ENCODE measurements around the gene MB. TPM values are rescaled to one million over a fixed set of nuclear protein-coding genes. Genes with fewer than 3 reads are reported as not detected.
A peak's percentile ranks its signal among the peaks of the same experiment; 100 is the strongest.

Gene MB
- total RNA-seq, 1 donor from 2014 or later = not detected

DNA sequence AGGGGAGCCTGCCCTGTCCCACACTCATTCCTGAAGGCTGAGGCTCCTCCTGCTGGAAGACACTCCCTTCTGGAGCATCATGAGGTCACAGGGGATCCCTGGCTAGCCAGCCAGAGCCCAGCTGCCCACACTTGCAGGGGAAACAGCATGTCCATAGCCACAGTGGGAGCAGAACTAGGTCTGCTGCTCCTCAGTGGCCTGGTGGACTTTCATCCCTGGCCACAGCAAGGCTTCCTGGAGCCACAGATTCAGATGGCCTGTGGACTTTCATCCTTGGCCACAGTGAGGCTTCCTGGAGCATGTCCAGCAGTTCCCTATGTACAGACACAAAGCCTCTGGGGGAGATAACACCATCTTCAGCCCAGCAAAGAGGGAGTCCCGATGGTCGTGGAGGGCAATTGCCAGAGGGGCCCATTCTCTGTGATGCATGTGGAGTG, 25.2 kb upstream of the MB start:
- no peak overlapping the region for H3K4me3 Mint-ChIP-seq
- H3K9me3 Mint-ChIP-seq = no peaks in the 10 kb centered on the region
- peaks cover 17% of the 10 kb centered on the region for H3K4me1 Mint-ChIP-seq
- no peak overlapping the region for H3K27ac Mint-ChIP-seq (ENCODE audit: unreplicated experiment)
- no peak for DNase-seq (ENCODE audit: low read depth, low spot score)
- TF ChIP-seq, protein P1, sequence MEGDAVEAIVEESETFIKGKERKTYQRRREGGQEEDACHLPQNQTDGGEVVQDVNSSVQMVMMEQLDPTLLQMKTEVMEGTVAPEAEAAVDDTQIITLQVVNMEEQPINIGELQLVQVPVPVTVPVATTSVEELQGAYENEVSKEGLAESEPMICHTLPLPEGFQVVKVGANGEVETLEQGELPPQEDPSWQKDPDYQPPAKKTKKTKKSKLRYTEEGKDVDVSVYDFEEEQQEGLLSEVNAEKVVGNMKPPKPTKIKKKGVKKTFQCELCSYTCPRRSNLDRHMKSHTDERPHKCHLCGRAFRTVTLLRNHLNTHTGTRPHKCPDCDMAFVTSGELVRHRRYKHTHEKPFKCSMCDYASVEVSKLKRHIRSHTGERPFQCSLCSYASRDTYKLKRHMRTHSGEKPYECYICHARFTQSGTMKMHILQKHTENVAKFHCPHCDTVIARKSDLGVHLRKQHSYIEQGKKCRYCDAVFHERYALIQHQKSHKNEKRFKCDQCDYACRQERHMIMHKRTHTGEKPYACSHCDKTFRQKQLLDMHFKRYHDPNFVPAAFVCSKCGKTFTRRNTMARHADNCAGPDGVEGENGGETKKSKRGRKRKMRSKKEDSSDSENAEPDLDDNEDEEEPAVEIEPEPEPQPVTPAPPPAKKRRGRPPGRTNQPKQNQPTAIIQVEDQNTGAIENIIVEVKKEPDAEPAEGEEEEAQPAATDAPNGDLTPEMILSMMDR (conservative IDR thresholded peaks at IDR 0.05) = no peak
- H3K27me3 Mint-ChIP-seq (ENCODE audit: low read depth) = no peaks in the 10 kb centered on the region
- H3K36me3 Mint-ChIP-seq (ENCODE audit: low read depth) = no peaks in the 10 kb centered on the region

DNA sequence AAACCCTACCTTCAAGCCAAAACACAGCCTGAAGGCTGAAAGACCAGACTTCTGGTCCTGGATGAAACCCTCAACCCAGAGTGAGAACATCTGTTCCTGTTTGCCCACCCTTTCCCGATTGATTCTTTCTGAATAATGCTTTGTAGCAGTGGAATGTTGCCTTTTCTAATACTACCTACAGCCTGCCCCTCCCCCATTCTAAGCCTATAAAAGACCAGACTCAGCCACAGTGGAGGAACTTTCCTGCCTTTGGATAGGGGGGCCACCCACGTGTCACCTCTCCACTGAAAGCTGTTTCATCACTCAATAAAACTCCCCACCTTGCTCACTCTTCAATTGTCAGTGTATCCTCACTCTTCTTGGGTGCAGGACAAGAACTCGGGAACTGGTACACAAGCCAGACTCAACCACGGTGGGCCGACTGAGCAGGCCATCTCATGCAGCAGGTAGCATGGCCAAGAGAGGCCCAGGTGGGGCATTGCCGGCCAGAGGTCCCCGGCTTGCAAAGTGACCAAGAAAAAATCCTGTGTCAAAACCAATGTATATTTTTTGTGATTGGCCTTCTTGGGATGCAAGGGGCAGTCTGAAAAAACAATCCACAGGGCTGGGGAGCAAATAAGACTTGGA, 24.5 kb upstream of the MB start:
- Mint-ChIP-seq H3K9me3 (no peaks in the 10 kb centered on the region), H3K36me3 (ENCODE audit: low read depth) (no peaks in the 10 kb centered on the region), H3K27me3 (ENCODE audit: low read depth) (no peaks in the 10 kb centered on the region), H3K4me1 (peaks cover 17% of the 10 kb centered on the region), H3K27ac (ENCODE audit: unreplicated experiment) (peak overlapping the region; percentile 57), H3K4me3 (no peak overlapping the region)
- DNase-seq (ENCODE audit: low read depth, low spot score) = no peak
- TF ChIP-seq, protein P1 (conservative IDR thresholded peaks at IDR 0.05) = no peak

DNA sequence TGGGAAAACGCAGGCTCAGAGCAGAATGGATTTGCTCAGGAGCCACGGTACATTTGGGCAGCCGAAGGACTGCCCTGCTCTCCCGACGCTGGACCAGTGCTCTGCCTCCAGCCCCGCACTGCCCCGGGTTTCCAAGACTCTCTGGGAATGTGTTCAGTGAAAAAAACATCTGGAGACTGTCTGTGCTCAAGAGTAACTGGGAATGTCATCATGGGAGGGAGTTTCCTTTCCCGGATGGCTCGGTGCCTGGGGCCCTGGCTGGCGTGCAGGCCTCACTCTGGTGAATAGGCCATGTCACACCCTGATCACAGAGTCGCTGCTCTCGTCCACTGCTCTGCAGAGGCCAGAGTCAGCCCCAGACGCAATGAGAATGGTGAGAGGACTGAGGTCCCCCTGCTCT, 21.3 kb upstream of the MB start:
- DNase-seq (ENCODE audit: low read depth, low spot score) = no peak
- Mint-ChIP-seq H3K4me3 (no peak overlapping the region), H3K27me3 (ENCODE audit: low read depth) (no peaks in the 10 kb centered on the region), H3K4me1 (peaks cover 24% of the 10 kb centered on the region), H3K36me3 (ENCODE audit: low read depth) (no peaks in the 10 kb centered on the region), H3K27ac (ENCODE audit: unreplicated experiment) (peak overlapping the region; percentile 91), H3K9me3 (no peaks in the 10 kb centered on the region)
- TF ChIP-seq, protein P1 (conservative IDR thresholded peaks at IDR 0.05) = no peak

DNA sequence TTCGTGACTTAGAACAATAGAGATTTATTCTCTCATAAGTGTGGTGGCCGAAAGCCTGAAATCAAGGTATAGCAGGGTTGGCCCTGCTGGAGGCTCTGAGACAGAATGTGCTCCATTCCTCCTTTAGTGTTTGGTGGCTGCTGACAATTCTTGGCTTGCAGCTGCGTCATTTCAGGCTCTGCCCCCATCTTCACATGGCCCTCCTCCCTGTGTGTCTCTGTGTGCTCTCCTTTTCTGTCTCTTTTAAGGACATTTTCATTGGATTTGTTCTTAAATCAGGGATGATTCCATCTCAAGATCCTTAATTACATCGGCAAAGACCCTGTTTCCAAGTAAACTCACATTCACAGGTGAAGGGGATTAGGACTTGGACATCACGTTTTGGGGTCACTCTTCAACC, 20.9 kb upstream of the MB start:
- TF ChIP-seq, protein P1 (conservative IDR thresholded peaks at IDR 0.05) = no peak
- no peak for DNase-seq (ENCODE audit: low read depth, low spot score)
- Mint-ChIP-seq H3K36me3 (ENCODE audit: low read depth) (no peaks in the 10 kb centered on the region), H3K27me3 (ENCODE audit: low read depth) (no peaks in the 10 kb centered on the region), H3K9me3 (no peaks in the 10 kb centered on the region), H3K4me3 (no peak overlapping the region), H3K27ac (ENCODE audit: unreplicated experiment) (no peak overlapping the region), H3K4me1 (peaks cover 28% of the 10 kb centered on the region)

DNA sequence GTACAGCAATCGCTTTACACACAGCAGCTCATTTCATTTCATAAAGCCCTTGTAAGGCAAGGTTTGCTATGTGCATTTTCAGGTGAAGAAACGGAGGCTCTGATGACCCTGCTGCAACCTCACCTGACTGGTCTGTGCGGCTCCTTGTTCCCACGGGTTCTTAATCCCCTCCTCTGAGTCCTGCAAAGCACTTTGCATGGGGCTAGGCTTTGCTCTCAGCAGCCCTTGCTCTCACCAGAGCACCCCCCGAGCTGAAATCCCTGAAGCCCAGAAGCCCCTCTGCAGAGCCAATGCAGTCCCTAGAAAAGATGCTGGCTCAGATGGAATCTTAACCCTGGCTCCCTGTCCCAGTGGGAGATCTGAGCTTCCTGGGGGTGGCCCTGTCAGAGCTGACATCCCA, 20.1 kb upstream of the MB start:
- DNase-seq (ENCODE audit: low read depth, low spot score) = no peak
- Mint-ChIP-seq H3K36me3 (ENCODE audit: low read depth) (no peaks in the 10 kb centered on the region), H3K4me3 (no peak overlapping the region), H3K9me3 (no peaks in the 10 kb centered on the region), H3K27me3 (ENCODE audit: low read depth) (no peaks in the 10 kb centered on the region), H3K27ac (ENCODE audit: unreplicated experiment) (no peak overlapping the region), H3K4me1 (peaks cover 31% of the 10 kb centered on the region)
- TF ChIP-seq, protein P1 (conservative IDR thresholded peaks at IDR 0.05) = no peak

All from neural crest cell (in vitro differentiated cells).